ENCODE data around the gene COG6. TPM values are rescaled to one million over a fixed set of nuclear protein-coding genes. Genes with fewer than 3 reads are reported as not detected.

COG6 gene
- total and polyA plus RNA-seq, 2 of the 4 experiments (the other 2 are of a cell fraction): 22.8 to 37.5 TPM

DNA sequence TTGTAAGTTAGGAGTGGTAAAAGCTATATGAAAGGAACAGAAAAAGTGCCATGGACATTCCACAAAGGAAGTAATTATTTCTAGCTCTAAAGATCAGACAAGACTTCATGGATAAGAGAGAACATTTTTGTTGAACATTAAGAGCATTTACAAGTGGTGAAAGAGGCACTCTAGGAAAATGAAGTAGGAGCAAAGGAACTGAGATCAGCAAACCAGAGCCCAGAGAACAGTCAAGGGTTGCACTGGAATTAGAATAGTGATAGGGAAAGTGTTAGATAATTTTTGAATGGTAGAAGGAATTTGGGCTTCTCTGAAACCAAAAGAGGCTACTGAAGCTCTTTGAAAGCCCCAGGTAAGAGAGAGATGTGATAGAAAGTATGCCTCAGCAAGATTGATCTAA is 94.1 kb downstream of the COG6 start:
- Histone ChIP-seq H3K9ac (ENCODE audit: low read depth, low read length) (no peak overlapping the region), H3K4me1 (ENCODE audit: control insufficient read depth, insufficient read depth, low read length) (no peaks in the 10 kb centered on the region), H3K9me3 (ENCODE audit: control insufficient read depth, insufficient read depth, low read length) (no peaks in the 10 kb centered on the region), H3K56ac (ENCODE audit: extremely low read depth, insufficient read depth, low read length) (no peak overlapping the region; the same call in 1 of the 2 replicates), H3K4ac (ENCODE audit: low read depth, low read length) (no peak overlapping the region), H2AK5ac (ENCODE audit: low read depth, low read length) (no peak overlapping the region), H3K79me1 (ENCODE audit: low read depth in 1 of 2, low read length in 2 of 2) (no peaks in the 10 kb centered on the region), H3K4me3 (ENCODE audit: insufficient read depth, low read depth, low read length) (no peak overlapping the region), H2BK5ac (ENCODE audit: low read depth, low read length, poor library complexity, severe bottlenecking) (no peak overlapping the region), H3K14ac (replicated peaks; ENCODE audit: low read depth, low read length) (no peak overlapping the region), H2AFZ (replicated peaks; ENCODE audit: low read length, poor library complexity) (no peak overlapping the region), H3K4me2 (ENCODE audit: low read depth, low read length) (no peak overlapping the region), H3K9me1 (ENCODE audit: insufficient read depth, low read length) (no peaks in the 10 kb centered on the region), H2BK15ac (ENCODE audit: low read depth, low read length) (no peak overlapping the region), H4K5ac (ENCODE audit: low read depth, low read length) (no peak overlapping the region), H2BK20ac (ENCODE audit: low read depth, low read length) (no peak overlapping the region), H2BK120ac (ENCODE audit: low read depth, low read length) (no peak overlapping the region), H2AK9ac (replicated peaks; ENCODE audit: low read depth, low read length, poor library complexity) (no peak overlapping the region), H3K27ac (ENCODE audit: insufficient read depth, low read length) (no peak overlapping the region), H4K20me1 (ENCODE audit: insufficient read depth, low read length) (no peaks in the 10 kb centered on the region), H4K8ac (ENCODE audit: low read depth in 2 of 2, low read length in 2 of 2) (no peak overlapping the region), H3K18ac (ENCODE audit: low read depth, low read length) (no peak overlapping the region), H3K36me3 (ENCODE audit: control insufficient read depth, insufficient read depth, low read length) (peaks cover 2% of the 10 kb centered on the region; the same call in 1 of the 2 replicates), H3K27me3 (ENCODE audit: control insufficient read depth, insufficient read depth, low read length) (no peaks in the 10 kb centered on the region), H3K23ac (ENCODE audit: low read depth, low read length) (no peak overlapping the region), H4K91ac (ENCODE audit: insufficient read depth, low read depth, low read length) (no peak overlapping the region)
- dilution Hi-C loops (cut with HindIII; ENCODE audit: low sequenced_read_pairs, unreplicated experiment): no loop called here
- ChIA-PET POLR2A (ENCODE audit: unreplicated experiment) (no interaction called here), CTCF (interaction anchor here (1.3 kb wide), 1 partner anchor 11 kb away, joined by 3 read pairs; no protein-coding TSS in a partner anchor)
- in situ Hi-C loops (cut with MboI; ENCODE audit: low sequenced_read_pairs): no loop called here
- intact Hi-C loops (cut with micrococcal nuclease): no loop called here
- ATAC-seq (ENCODE audit: low read depth) (no peak), DNase-seq (no peak)
- no TSS peak for BruUV-seq (replicated peaks)
- TF ChIP-seq RCOR1 (IDR thresholded peaks at IDR 0.05; ENCODE audit: insufficient replicate concordance, low read length): no peak
- TF ChIP-seq BHLHE40 (IDR thresholded peaks at IDR 0.05; ENCODE audit: low read depth, low read length): no peak
- no peak for TF ChIP-seq MAZ (IDR thresholded peaks at IDR 0.05; ENCODE audit: borderline replicate concordance, low read depth, low read length)
- TF ChIP-seq FOS (IDR thresholded peaks at IDR 0.05; ENCODE audit: low read depth, low read length): no peak
- TF ChIP-seq POLR2A (IDR thresholded peaks at IDR 0.05; ENCODE audit: low read depth, low read length): no peak
- no peak for TF ChIP-seq RAD21 (IDR thresholded peaks at IDR 0.05; ENCODE audit: low read length)
- TF ChIP-seq MXI1 (IDR thresholded peaks at IDR 0.05; ENCODE audit: borderline replicate concordance, low read depth, low read length): no peak
- no peak for TF ChIP-seq CEBPB (IDR thresholded peaks at IDR 0.05; ENCODE audit: low read depth, low read length)
- TF ChIP-seq CHD1 (IDR thresholded peaks at IDR 0.05; ENCODE audit: low read depth, low read length): no peak
- TF ChIP-seq SMC3 (IDR thresholded peaks at IDR 0.05; ENCODE audit: low read depth, low read length): no peak
- no peak for TF ChIP-seq ELK1 (IDR thresholded peaks at IDR 0.05; ENCODE audit: borderline replicate concordance, low read depth, low read length)

Data from IMR-90 (cell line).